Tibial nerve (tissue), 4 donors: Measurements from ENCODE around the gene MARVELD1.

Source experiments
- EP300 ChIP-seq, 2 donors: sonication (generic); formaldehyde crosslinking; IDR thresholded peaks; one replicate each; pipeline ENCODE4 v1.6.1; 2017; ENCODE audit warnings: antibody characterized with exemption in 2 of 2, mild to moderate bottlenecking in 1 of 2
- POLR2A ChIP-seq, 2 donors: fragments of 450-650 bp; IDR thresholded peaks; one replicate each; pipeline ENCODE4 v1.6.1; 2017; ENCODE audit warnings: antibody characterized with exemption in 2 of 2, mild to moderate bottlenecking in 2 of 2, moderate library complexity in 2 of 2
- TF ChIP-seq, protein P1 (sequence below), 5 experiments: fragments of 200-600 bp in 3 of 5; fragments of 450-650 bp in 2 of 5; sonication (generic) in 3 of 5; IDR thresholded peaks; one replicate each; pipeline ENCODE4 v1.5.1; 2016 to 2019; ENCODE audit warnings: antibody characterized with exemption in 5 of 5, mild to moderate bottlenecking in 3 of 5, moderate library complexity in 2 of 5

- TF ChIP-seq, protein P1, sequence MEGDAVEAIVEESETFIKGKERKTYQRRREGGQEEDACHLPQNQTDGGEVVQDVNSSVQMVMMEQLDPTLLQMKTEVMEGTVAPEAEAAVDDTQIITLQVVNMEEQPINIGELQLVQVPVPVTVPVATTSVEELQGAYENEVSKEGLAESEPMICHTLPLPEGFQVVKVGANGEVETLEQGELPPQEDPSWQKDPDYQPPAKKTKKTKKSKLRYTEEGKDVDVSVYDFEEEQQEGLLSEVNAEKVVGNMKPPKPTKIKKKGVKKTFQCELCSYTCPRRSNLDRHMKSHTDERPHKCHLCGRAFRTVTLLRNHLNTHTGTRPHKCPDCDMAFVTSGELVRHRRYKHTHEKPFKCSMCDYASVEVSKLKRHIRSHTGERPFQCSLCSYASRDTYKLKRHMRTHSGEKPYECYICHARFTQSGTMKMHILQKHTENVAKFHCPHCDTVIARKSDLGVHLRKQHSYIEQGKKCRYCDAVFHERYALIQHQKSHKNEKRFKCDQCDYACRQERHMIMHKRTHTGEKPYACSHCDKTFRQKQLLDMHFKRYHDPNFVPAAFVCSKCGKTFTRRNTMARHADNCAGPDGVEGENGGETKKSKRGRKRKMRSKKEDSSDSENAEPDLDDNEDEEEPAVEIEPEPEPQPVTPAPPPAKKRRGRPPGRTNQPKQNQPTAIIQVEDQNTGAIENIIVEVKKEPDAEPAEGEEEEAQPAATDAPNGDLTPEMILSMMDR (IDR thresholded peaks at IDR 0.05) = no peak
- TF ChIP-seq POLR2A (IDR thresholded peaks at IDR 0.05) = no peak
- no peak for TF ChIP-seq EP300 (IDR thresholded peaks at IDR 0.05)
These were observed 46.1 kb upstream of the MARVELD1 start for GRCh38 chr10:97667463-97667862.
